ENCODE results near the gene AKT2. TPM values are rescaled to one million over a fixed set of nuclear protein-coding genes. Genes with fewer than 3 reads are reported as not detected.
"Not testable (repeated sequence)": the region's sequence is repeated elsewhere in the genome, so short reads cannot be mapped to it uniquely, and the experiment has no call there.

Gene AKT2
- total RNA-seq, 1 donor from 2014 or later: 126 TPM

DNA sequence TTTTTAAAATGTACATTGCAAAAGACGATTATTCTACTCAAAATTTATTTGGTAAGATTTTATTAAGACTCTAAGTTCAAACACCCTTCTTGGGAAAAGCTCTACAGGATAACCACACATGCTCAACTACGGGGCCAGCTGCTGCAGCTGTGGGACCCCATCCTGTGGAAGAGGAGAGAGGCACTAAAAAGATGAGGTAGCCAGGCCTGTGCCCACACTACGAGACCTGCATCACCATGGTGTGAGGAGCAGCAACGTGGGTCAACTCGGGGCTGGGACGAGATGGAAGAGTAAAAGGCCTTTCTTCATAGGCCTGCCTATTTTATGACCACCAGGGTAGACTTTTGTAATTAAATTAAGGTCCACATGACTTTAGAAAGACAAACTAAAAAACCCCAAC is 54.1 kb downstream of the AKT2 start:
- DNase-seq (peak; percentile 10), ATAC-seq (ENCODE audit: poor library complexity) (no peak)
- intact Hi-C loops (cut with DNase I): no loop called here

DNA sequence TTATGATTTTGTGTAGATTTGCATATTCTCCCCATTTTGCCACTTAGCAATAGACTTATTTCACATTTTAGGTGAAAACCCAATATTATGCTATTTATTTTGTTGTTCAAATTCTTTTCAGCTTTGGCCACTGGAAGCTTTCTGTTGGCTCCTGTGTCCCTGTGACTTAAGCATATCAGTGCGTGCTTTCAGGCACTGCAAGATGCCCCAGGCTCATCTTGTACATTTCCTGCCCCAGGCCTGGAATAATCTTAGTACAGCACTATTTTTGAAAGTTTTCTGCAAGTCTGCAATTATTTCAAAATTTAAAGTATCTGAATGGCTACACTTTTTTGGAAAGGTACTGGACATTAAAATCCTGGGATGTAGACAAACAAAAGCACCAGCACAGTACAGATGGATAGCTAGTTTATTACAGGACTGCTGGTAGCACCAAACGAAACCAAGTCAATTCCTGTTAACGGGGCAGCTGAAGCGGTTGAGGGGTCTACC is 55.2 kb downstream of the AKT2 start:
- ATAC-seq (ENCODE audit: poor library complexity) (no peak), DNase-seq (peak; percentile 6)

DNA sequence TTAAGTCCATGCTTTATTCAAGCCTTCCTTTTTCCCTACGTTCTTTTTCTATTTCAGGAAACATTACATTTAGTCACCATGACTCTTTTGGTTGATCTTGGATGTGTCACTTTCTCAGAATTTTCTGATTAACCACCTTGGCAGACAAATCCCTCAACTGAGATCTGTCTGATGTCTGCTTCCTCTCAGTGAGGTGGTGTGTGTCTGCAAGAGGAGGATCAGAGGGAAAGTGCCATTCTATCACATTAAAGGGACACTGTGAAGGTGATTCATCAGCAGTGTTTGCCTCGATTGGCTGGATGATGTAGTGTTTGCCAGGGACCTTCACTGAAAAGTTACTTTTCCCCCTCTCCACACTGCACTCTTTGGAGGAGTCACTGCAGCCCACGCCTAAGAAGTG is 55.7 kb downstream of the AKT2 start:
- intact Hi-C loops (cut with DNase I): loop anchor here (10.0 kb wide), 1 partner anchor 45 kb away; no protein-coding TSS in a partner anchor
- DNase-seq: no peak
- no peak for ATAC-seq (ENCODE audit: poor library complexity)

More for the DNA sequence above, 55.2 kb downstream of the AKT2 start:
- intact Hi-C loops (cut with DNase I): loop anchor here (10.0 kb wide), 1 partner anchor 45 kb away; no protein-coding TSS in a partner anchor

DNA sequence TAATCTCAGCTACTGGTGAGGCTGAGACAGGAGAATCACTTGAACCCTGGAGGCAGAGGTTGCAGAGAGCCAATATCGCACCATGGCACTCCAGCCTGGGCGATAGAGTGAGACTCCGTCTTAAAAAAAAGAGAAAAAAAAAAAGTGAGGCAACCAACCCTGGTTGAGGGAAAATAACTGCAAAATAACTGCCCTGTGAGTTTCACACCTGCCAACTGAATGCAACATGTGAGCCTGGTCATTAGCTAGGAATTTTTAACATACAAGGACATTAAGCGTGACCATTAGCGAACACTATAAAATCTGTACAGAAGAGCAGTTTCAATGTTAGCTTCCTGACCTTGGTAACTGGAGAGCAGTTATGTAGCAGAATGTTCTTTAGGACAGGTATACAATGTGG is 56.3 kb downstream of the AKT2 start:
- ATAC-seq (ENCODE audit: poor library complexity) (no peak), DNase-seq (no peak)
- intact Hi-C loops (cut with DNase I): loop anchor here (10.0 kb wide), 1 partner anchor 46 kb away; no protein-coding TSS in a partner anchor

DNA sequence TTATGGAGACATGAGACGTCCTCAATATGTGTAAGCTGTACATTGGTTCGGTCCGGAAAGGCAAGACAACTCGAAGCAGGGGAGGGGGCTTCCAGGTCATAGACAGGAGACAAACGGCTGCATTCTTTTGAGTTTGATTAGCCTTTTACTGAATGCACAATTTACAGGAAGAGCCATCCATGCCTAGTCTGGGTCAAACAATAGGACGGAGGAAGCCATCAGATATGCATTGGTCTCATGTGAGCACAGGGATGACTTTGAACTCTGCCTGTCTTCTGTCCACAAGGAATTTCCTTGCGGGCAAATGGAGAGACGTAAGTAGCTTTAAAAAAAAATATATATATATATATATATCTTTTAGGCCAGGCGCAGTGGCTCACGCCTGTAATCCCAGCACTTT is 56.8 kb downstream of the AKT2 start:
- ATAC-seq (ENCODE audit: poor library complexity): no peak
- DNase-seq: peak; percentile 14
- intact Hi-C loops (cut with DNase I): loop anchor here (10.0 kb wide), 1 partner anchor 46 kb away; no protein-coding TSS in a partner anchor

DNA sequence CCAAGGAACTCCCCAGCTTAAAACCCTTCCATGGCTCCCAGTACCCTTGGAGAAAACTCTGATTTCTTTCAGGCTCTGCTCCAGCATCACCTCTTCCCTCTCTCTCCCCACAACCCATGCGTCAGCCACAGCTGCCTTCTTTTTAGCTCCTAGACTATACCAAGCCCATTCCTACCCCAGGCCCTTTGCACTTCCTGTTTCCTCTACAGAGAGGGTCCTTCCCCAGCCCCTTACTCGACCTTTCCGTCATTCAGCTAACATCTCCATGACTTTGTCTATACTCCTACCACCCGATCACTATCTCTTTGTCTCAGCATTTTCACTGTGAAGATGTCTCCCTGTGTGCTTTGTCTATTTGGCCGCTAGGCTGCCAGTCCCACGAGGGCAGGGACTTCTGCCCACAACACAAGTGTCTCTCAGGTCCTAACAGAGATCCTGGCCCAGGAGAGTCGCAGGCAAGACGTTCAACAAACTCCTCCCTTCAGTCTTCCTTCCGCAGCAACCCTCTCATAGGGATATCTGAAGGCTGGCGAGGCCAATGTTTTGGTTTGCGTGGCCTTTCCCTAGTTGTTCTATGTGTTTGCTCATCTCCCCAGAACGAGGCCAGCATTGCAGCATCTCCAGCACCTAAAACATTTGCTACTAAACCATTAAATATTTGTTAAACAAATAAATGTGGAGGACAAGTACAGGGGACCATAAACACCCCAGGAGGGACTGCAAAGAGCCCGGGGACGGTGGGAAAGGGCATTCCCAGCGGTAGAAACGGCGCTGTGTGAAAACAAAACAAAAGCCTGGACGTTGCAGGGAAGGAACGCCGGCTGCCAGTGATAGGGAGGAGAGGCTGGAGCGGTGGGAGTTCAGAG is 59.5 kb downstream of the AKT2 start:
- DNase-seq: no peak
- no peak for ATAC-seq (ENCODE audit: poor library complexity)
- intact Hi-C loops (cut with DNase I): loop anchor here (10.0 kb wide), 1 partner anchor 49 kb away; no protein-coding TSS in a partner anchor

DNA sequence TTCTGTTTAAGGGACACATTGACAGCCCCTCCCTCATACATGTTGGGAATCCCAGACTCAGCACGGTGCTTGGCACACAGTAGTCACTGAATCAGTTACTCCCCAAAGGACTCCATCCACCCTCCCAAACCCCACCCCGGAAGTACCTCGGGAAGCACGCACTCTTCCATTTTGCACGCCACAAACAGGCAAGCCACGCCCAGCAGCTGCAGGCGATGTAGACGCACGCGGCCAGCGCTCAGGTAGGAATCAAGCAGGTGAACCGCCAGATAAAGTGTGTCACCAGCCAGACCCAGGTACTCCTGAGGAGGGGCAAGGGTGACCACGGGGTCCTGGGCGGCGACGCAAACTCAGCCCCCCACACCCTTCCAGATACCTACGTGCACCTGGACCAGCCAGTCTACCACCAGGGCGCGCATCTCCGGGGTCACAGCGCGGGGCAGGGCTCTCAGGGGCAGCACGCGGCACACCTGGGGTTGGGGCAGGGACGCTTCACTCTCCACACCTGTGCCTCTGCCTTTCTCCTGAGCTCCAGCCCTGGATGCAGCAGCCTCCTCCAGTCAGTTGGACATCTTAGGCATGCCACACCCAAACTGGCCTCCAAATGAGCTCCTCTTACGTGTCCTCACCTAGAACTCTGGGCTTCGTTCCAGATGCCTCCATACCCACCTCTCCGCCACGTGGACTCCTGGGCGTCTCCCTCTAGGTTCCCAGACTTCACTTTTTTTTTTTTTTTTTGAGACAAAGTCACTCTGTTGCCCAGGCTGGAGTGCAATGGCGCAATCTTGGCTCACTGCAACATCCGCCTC is 60.6 kb downstream of the AKT2 start:
- ATAC-seq (ENCODE audit: poor library complexity) (no peak), DNase-seq (no peak)
- intact Hi-C loops (cut with DNase I): loop anchor here (10.0 kb wide), 1 partner anchor 50 kb away; no protein-coding TSS in a partner anchor

DNA sequence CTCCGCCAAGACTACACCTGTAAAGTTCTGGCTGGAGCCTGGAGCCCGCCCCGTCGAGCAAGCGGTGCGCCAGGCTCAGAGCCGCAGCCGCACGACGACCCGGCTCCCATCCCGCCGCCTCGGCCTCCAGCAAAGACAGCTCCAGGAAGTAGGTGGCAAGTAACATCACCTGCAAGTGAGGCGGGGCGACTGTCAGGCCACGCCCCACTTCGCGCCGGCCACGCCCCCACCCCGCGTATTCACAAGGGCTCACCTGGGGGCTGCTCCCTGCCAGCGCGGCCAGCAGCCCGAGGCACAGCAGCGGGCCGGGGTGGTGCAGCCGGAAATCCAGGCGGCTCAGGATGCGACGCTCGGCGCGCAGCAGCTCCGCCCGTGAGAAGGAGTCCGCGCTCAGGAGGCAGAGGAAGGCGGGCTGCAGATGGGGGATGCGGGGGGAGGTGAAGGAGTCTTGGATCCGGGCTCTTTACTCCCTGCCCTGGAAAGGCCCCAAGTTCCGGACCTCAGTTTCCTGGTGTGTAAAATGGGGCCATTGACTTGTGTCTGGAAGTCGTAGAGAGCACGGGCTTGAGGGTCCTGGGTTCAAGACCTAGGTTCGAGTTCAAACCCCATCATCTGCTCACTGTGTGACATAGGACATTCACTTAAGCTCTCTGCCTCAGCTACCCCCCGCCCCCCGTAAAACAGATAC is 61.9 kb downstream of the AKT2 start:
- no peak for DNase-seq
- no peak for ATAC-seq (ENCODE audit: poor library complexity)
- intact Hi-C loops (cut with DNase I): loop anchor here (10.0 kb wide), 1 partner anchor 52 kb away; no protein-coding TSS in a partner anchor

DNA sequence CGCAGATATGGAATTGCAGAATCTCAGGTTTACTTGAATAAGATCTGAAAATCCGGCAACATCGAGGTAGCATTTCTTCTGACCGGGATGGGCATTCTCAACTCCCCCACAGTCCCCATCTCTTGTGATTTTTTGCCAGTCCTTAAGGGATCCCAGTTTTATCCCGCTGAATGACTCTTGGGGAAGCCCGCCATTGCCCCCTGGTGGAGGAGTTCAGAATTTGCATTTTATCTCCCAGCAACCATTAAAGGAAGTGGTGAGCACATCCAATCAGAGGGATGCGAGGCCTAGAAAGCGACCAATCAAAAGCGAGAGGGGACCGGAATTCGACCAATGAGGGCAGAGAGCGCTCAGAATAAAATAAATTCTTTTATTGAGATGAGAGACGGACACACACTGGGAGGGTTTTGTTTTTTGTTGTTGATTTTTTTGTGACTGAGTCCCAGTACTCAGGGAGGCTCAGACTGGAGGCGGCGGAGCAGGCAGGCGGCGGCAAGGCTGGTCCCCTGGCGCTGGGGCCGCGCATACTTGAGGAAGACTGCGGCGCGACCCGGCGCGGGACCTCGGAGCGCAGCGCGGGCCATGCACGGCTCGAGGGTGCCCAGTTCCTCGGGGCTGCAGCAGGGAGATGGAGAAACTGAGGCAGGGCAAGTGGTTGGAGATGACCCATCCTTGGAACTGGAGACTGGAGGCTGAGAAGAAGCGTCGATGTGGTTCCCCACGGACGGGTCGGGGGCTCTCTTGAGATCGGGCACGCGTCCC is 63.1 kb downstream of the AKT2 start:
- peak; percentile 85 for ATAC-seq (ENCODE audit: poor library complexity)
- DNase-seq: peak; percentile 68
- intact Hi-C loops (cut with DNase I): loop anchor here (10.0 kb wide), 1 partner anchor 53 kb away; no protein-coding TSS in a partner anchor

DNA sequence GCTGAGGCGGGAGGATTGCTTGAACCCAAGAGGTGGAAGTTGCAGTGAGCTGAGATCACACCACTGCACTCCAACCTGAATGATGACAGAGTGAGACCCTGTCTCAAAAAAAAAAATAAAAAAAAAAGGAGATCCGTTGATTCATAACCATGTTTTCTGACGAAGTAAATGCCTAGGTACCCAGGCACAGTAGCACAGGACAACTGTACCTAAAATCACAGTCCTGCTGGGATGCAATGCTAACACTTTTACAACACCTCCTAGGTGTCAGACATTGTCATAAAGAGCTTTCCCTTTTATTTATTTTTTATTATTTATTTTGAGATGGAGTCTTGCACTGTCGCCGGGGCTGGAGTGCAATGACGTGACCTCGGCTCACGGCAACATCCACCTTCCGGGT is 64.5 kb downstream of the AKT2 start:
- intact Hi-C loops (cut with DNase I): loop anchor here (10.0 kb wide), 1 partner anchor 54 kb away; no protein-coding TSS in a partner anchor
- no peak for DNase-seq
- ATAC-seq (ENCODE audit: poor library complexity): no peak

DNA sequence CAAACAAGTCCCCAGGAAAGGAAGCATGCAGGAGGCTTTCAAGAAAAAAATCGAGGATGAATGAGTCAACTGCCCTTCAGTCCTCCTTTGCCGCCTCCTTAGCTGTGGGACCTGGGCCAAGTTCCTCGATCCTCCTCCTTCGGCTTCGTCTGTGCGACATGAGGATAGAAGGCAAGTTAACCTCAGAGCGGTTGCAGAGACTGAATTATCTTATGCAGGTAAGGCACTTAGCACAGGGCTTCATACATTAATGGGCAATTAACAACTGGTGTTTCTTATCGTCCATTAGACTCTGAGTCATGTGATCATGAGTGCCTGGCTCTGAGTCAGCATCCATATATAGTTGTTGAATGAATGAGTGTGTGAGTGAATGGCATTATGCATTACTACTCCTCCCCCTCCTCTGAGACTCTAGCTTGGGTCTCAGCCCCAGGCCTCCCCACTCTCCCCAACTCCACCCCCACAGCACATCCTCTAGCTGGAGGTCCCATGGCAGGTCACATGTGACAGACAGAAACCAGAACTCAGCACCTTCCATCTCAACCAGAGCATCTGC is 65.3 kb downstream of the AKT2 start:
- ATAC-seq (ENCODE audit: poor library complexity) (no peak), DNase-seq (no peak)
- intact Hi-C loops (cut with DNase I): loop anchor here (2.0 to 10.0 kb wide), 2 partner anchors 55 to 79 kb away; no protein-coding TSS in a partner anchor

DNA sequence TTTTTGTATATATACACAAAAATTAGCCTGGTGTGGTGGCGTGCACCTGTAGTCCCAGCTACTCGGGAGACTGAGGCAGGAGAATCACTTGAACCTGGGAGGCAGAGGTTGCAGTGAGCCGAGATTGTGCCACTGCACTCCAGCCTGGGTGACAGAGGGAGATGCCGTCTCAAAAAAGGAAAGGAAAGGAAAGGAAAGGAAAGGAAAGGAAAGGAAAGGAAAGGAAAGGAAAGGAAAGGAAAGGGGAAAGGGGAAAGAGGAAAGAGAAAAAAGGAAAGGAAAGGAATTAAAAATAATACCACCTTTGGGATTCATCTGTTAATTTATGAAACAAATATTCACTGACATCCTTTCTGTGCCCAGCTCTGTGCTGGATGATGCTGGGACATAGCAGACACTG is 66.1 kb downstream of the AKT2 start:
- DNase-seq; ATAC-seq (ENCODE audit: poor library complexity): not testable (repeated sequence)
- intact Hi-C loops (cut with DNase I): loop anchor here (2.0 kb wide), 1 partner anchor 78 kb away; no protein-coding TSS in a partner anchor

DNA sequence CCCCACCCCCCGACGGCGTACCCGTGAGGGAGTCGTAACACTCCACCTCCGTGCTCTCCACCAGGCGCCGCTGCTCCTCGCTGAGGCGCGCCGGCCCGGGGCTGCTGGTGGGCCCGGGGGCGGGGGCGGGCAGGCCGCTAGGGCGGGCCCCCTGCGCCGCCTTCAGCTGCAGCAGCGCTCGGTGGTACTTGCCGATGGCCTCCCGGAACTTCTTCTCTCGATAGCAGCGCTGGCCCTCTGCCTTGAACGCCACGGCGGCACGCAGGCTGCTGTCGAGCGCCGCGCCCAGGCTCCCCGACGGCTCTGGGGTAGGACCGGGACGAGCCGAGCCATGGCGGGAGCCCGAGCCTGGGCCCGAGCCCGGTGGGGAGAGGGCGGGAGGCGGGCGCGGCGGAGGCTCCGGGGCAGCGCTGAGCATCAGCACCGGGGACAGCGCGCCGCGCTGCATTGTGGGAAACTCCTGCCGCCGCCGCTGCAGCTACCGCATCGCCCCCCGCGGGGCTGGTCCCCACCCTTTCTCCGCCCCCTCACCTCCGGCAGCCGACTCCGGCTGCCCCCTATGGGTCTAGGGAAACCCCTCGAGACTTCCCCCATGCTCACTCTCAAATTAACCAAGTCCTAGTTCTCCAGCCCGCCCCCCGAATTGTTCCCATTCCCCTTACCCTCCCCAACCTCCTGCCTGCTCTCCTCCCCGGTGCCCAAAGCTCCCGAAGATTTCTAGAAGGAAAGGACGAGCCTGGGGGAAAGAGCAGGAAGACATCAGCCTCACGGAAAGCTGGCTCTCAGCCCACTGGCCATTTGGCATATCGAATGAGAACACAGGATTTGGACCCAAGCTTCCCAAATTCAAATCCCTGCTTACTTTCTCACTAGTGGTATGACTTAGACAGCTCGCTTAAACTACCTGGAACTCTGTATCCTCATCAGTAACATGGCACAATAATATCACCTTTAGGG is 66.9 kb downstream of the AKT2 start, which contains the start of gene TTC9B:
Gene TTC9B (minus strand): TSS at position 451 of the 957 bp plus-strand sequence. CDS start 3 bp downstream, at position 448.
- intact Hi-C loops (cut with DNase I): loop anchor here (2.0 kb wide), 1 partner anchor 77 kb away; no protein-coding TSS in a partner anchor
- DNase-seq (no peak), ATAC-seq (ENCODE audit: poor library complexity) (no peak)

DNA sequence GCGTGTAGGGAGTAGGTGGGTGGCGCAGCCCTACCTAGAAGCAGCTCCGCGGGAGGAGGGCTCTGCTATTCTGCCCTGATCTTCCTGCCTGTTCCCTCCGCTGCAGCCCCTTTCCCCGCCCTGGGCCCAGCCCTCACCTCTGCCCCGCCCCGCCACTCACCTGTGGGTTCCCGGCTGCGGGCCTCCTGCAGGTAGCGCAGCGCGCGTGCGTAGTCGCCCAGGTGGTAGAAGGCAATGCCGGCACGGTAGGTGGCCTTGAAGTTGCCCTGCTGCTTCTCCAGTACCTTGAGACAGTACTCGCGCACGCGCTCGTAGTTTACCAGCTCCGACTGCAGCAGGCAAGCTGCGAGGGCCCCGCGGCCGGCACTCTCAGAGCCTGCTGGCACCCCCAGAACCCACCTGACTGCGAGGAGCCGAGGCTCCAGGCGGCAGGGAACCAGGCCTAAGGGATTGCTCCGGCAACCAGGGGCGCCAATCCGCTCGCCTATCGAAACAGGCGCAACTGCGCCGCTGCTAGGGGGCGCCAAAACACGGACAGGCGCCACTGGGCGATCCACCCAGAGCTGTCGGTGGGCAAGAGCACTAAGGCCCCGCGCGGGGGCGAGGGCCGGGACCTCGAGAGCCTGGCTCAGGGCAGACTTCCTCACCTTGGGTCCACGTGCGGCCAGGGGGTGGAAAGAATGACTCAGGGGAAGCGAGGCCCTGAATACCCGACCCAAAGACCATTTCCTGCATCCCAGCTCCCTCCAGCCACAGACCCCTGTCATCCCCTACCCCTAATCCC is 67.9 kb downstream of the AKT2 start:
- ATAC-seq (ENCODE audit: poor library complexity) (no peak), DNase-seq (no peak)
- intact Hi-C loops (cut with DNase I): no loop called here

DNA sequence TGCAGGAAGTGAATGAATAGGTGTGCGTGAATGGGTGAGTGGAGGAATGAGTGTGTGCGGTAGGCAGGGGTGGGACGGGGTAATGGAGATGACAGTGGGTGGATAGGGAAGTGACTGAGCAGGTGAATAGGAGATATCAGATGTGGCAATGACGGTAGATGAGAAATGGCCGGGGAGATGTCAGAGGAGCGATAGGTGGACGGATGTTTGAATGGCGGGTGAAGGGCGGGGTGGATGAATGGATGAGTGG is 68.4 kb downstream of the AKT2 start:
- DNase-seq: no peak
- intact Hi-C loops (cut with DNase I): no loop called here
- ATAC-seq (ENCODE audit: poor library complexity): no peak

Measured in Right ventricle myocardium superior (tissue), 1 donor.